Choroid plexus epithelial cell (primary cell): Measurements from ENCODE around the gene INPP5J.

Source experiments
- DNase-seq: peaks from one replicate; pipeline ENCODE4 v3.0.0-alpha.2; 2010; ENCODE audit warnings: low read depth
- H3K4me3 ChIP-seq: 2 replicates; pipeline ENCODE4 v1.5.1; 2011; ENCODE audit warnings: low read depth, mild to moderate bottlenecking, control low read depth, low read length, moderate library complexity
- TF ChIP-seq, protein P1 (sequence below): conservative IDR thresholded peaks from 2 replicates; pipeline ENCODE4 v1.5.1; 2011; ENCODE audit warnings: low read depth, mild to moderate bottlenecking, control low read depth, inconsistent platforms, low read length, moderate library complexity

The INPP5J gene

DNA sequence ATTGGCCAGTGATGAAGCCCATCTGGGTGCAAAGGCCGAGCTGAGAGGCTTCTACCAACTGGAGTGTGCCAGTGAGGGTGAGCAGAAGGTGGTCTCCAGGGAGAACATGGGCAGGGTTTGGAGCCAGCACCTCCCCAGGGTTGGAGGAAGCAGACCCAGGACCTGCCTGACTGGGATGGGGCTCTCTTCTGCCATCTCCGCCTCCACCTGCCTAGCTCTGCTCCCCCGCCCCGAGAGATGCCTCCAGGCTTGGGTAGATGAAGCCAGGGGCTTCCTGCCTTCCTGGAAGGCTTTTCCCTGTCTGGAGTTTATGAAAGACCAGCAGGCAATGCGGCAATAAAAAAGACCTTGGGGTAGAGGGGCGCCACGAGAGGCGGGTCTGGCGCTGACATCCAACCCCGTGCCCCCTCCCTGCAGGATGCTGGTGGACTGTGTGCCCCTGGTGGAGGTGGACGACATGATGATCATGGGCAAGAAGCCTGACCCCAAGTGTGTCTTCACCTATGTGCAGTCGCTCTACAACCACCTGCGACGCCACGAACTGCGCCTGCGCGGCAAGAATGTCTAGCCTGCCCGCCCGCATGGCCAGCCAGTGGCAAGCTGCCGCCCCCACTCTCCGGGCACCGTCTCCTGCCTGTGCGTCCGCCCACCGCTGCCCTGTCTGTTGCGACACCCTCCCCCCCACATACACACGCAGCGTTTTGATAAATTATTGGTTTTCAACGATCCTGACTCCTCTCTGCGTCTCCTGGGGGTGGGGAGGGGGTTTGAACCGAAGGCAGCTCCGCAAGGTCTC lies 18.7 kb upstream of the INPP5J start:
- DNase-seq: no peak
- TF ChIP-seq, protein P1, sequence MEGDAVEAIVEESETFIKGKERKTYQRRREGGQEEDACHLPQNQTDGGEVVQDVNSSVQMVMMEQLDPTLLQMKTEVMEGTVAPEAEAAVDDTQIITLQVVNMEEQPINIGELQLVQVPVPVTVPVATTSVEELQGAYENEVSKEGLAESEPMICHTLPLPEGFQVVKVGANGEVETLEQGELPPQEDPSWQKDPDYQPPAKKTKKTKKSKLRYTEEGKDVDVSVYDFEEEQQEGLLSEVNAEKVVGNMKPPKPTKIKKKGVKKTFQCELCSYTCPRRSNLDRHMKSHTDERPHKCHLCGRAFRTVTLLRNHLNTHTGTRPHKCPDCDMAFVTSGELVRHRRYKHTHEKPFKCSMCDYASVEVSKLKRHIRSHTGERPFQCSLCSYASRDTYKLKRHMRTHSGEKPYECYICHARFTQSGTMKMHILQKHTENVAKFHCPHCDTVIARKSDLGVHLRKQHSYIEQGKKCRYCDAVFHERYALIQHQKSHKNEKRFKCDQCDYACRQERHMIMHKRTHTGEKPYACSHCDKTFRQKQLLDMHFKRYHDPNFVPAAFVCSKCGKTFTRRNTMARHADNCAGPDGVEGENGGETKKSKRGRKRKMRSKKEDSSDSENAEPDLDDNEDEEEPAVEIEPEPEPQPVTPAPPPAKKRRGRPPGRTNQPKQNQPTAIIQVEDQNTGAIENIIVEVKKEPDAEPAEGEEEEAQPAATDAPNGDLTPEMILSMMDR: no peak
- no peak overlapping the region for H3K4me3 ChIP-seq

DNA sequence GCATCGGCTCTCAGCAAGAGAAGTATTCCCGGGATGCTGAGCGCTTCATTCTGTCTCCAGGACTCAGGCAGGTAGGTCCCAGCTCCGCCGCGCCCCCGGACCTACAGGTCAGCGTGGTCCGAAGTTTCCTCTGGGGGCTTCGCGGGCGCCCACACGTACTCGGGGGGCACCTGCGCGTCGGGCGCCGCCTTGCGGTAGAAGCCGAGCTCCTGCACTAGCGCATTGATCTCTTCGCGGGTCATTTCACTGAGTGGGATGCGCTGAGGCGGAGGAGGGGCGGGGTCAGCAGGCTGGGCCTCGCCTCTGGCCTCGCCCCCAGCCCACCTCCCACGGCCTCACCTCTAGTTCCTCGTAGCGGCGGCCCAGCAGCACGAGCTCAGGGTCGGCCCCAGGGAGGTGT lies 17.9 kb upstream of the INPP5J start:
- TF ChIP-seq, protein P1: peak; percentile 51
- no peak overlapping the region for H3K4me3 ChIP-seq
- DNase-seq: no peak

DNA sequence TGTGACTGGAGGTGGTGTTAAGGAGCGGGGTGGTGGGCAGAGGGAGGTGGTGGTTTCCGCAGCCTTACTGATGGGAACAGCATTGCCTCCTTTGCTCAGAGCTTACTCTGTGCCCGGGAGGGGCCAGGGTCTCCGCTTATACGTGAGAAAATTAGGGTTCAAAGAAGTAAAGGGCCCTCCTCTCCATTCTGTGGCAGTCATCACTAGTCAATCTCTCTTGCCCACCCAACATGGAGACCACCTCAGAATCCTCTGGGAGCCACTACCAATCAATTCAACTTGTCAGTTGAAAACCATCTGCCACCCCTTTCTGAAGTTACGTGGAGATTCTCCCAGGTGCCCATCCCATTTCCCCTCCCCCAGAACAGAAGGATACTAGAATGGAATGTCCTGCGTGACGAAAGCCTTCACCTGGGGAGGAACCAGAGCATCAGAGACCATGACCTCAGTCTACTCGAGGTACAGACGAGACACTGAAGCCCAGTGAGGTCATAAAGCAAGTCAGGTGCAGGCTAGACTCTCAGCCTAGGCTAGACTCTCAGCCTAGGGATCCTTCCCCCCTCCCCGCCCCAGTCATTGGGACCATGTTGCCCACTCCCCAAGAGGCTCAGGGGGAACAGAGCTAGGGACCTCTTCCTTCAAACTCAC lies 17.4 kb upstream of the INPP5J start:
- TF ChIP-seq, protein P1: no peak
- DNase-seq: no peak
- H3K4me3 ChIP-seq: no peak overlapping the region

DNA sequence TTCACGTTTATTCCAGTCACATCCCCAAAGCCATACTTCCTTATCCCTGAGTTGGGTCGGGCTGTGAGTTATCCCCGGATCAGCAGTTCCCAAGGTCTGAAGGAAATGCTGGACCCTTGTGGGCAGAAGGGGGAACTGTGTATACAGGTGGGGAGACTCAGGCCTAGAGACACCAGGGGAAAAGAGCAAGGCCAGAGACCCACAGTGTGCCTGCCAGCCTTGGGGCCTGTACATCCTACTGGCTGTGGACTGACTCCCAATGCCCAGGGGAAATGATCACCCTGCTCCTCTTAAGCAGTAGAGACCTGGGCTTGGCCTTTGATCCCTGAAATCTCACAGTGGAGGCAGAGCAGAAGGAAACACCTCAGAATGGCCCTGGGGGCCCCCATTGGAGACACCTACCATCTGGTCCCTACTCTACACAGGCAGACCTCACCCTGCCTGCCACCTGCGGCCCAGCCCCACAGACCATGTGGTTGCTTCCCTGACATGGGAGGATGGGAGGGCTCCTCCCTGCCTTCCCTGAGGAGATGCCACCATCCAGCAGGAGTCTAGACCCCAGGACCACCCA lies 16.7 kb upstream of the INPP5J start:
- DNase-seq: no peak
- TF ChIP-seq, protein P1: peak; percentile 20
- H3K4me3 ChIP-seq: peak overlapping the region; percentile 92

DNA sequence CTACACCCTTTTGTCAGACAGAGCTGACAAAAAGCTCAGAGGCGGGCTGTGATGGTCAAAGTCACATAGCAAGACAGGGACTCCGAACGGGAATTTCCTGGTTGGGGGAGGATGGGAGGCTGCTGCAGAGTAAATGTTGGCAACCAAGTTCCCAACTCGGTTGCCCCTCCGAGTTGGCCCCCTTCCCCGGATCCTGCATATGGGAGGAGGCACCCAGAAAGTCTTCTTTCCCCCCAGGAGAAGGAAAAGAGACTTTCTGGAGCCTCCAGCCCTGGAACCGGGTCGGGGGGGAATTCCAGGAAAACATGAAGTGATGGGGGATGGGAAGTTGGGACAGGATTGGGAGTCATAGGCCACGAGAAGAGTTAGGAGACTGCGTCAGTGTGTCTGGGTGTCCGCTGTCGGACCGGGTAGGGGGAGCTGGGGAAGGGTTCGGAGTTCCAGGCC lies 16.0 kb upstream of the INPP5J start:
- H3K4me3 ChIP-seq: peak overlapping the region; percentile 92
- TF ChIP-seq, protein P1: no peak
- peak; percentile 56 for DNase-seq

DNA sequence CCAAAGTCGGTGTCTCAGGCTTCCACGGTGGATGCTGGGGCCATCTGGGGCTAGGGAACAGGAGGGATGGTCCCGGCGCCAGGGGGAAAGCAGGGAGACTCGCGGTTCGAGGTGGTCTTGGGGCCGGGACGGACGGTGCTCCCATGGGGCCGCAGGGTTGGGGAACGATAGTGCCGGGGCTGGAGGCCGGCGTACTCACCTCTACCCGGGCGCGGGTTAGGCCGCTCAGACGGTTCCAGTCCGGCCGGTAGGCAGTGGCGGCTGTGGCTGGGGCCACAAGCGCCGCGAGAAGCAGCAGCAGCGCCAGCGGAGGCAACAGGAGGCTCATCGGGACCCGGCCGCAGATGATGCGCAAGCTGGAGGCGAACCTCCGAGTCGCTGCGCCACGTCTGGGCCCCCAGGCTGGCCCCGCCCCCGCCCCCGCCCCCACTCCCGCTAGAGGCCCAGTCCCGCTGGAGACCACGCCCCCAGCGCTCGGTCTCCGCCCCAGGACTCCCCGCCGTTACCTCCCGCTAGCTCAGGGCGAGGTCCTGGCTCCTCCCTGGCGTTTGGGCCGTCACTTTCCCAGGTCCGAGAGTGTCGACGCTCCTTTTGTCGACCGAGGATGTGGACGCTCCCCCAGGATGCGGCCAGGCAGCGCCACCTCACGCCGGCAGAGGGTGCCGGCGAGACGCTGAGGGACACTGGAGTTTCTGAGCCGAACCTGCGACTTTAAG lies 15.4 kb upstream of the INPP5J start, which contains the start of gene SELENOM:
Gene SELENOM (minus strand): TSS at position 391 of the 716 bp plus-strand sequence. CDS start 63 bp downstream, at position 328.
- peak within 1 kb of the TSS; percentile 92 for H3K4me3 ChIP-seq
- TF ChIP-seq, protein P1: peak; percentile 95
- DNase-seq: peak; percentile 99
